ENCODE data around the gene CCDC86. TPM values are rescaled to one million over a fixed set of nuclear protein-coding genes. Genes with fewer than 3 reads are reported as not detected.
A peak's percentile ranks its signal among the peaks of the same experiment; 100 is the strongest.

Gene CCDC86
- total RNA-seq, 1 donor from 2014 or later, result 3.3 TPM

GRCh38 chr11:60895687-60896086, 53.8 kb downstream of the CCDC86 start:
- no peak overlapping the region for H3K27ac ChIP-seq
- no peaks in the 10 kb centered on the region for H3K79me2 ChIP-seq (ENCODE audit: low read depth)
- H3K4me2 ChIP-seq, result no peak overlapping the region
- no peaks in the 10 kb centered on the region for H4K20me1 ChIP-seq (ENCODE audit: low read depth)
- no peaks in the 10 kb centered on the region for H3K4me1 ChIP-seq
- no peak overlapping the region for H3K9ac ChIP-seq
- H3K4me1 Mint-ChIP-seq, result no peaks in the 10 kb centered on the region
- no peak overlapping the region for H3K4me3 Mint-ChIP-seq
- peaks cover 7% of the 10 kb centered on the region for H3F3A ChIP-seq (ENCODE audit: low read depth)
- H3K9me3 ChIP-seq (ENCODE audit: low read depth), result no peaks in the 10 kb centered on the region
- H3K27ac Mint-ChIP-seq, result no peak overlapping the region
- no peak for DNase-seq (ENCODE audit: low spot score)
- no peaks in the 10 kb centered on the region for H3K9me3 Mint-ChIP-seq
- H3K36me3 Mint-ChIP-seq, result peaks cover 27% of the 10 kb centered on the region
- no peak overlapping the region for H3K4me3 ChIP-seq
- H2AFZ ChIP-seq (replicated peaks), result no peak overlapping the region
- H3K27me3 Mint-ChIP-seq (ENCODE audit: insufficient read depth, low read depth), result peaks cover 4% of the 10 kb centered on the region
- no peaks in the 10 kb centered on the region for H3K27me3 ChIP-seq
- no peak for TF ChIP-seq CTCF (IDR thresholded peaks at IDR 0.05)
- no peak for TF ChIP-seq EZH2 (IDR thresholded peaks at IDR 0.05)
- TF ChIP-seq EZH2phosphoT487 (IDR thresholded peaks at IDR 0.05), result no peak
- peaks cover 23% of the 10 kb centered on the region for H3K36me3 ChIP-seq

GRCh38 chr11:60897496-60897895, 55.6 kb downstream of the CCDC86 start:
- Histone ChIP-seq H2AFZ (replicated peaks) (no peak overlapping the region), H3F3A (ENCODE audit: low read depth) (peaks cover 7% of the 10 kb centered on the region), H3K4me2 (no peak overlapping the region), H3K4me3 (no peak overlapping the region), H3K27me3 (no peaks in the 10 kb centered on the region), H4K20me1 (ENCODE audit: low read depth) (no peaks in the 10 kb centered on the region), H3K27ac (no peak overlapping the region), H3K9ac (no peak overlapping the region), H3K4me1 (no peaks in the 10 kb centered on the region), H3K9me3 (ENCODE audit: low read depth) (no peaks in the 10 kb centered on the region), H3K36me3 (peaks cover 23% of the 10 kb centered on the region), H3K79me2 (ENCODE audit: low read depth) (peaks cover 2% of the 10 kb centered on the region)
- Mint-ChIP-seq H3K4me1 (no peaks in the 10 kb centered on the region), H3K36me3 (peaks cover 28% of the 10 kb centered on the region), H3K9me3 (no peaks in the 10 kb centered on the region), H3K4me3 (no peak overlapping the region), H3K27ac (no peak overlapping the region), H3K27me3 (ENCODE audit: insufficient read depth, low read depth) (peaks cover 4% of the 10 kb centered on the region)
- DNase-seq (ENCODE audit: low spot score), result no peak
- TF ChIP-seq EZH2 (IDR thresholded peaks at IDR 0.05), result no peak
- no peak for TF ChIP-seq EZH2phosphoT487 (IDR thresholded peaks at IDR 0.05)
- no peak for TF ChIP-seq CTCF (IDR thresholded peaks at IDR 0.05)

GRCh38 chr11:60899046-60899936, 57.4 kb downstream of the CCDC86 start:
- Histone ChIP-seq H3K4me1 (no peaks in the 10 kb centered on the region), H3K9me3 (ENCODE audit: low read depth) (no peaks in the 10 kb centered on the region), H2AFZ (replicated peaks) (no peak overlapping the region), H3K27ac (no peak overlapping the region), H3F3A (ENCODE audit: low read depth) (peaks cover 7% of the 10 kb centered on the region), H3K4me3 (no peak overlapping the region), H3K9ac (no peak overlapping the region), H3K36me3 (peaks cover 23% of the 10 kb centered on the region), H3K27me3 (no peaks in the 10 kb centered on the region), H3K79me2 (ENCODE audit: low read depth) (peaks cover 20% of the 10 kb centered on the region), H4K20me1 (ENCODE audit: low read depth) (peaks cover 15% of the 10 kb centered on the region), H3K4me2 (no peak overlapping the region)
- no peak overlapping the region for H3K27ac Mint-ChIP-seq
- no peak overlapping the region for H3K4me3 Mint-ChIP-seq
- peak; percentile 50 for DNase-seq (ENCODE audit: low spot score)
- H3K9me3 Mint-ChIP-seq, result no peaks in the 10 kb centered on the region
- peaks cover 30% of the 10 kb centered on the region for H3K36me3 Mint-ChIP-seq
- no peak for TF ChIP-seq EZH2phosphoT487 (IDR thresholded peaks at IDR 0.05)
- peak; percentile 94 for TF ChIP-seq CTCF (IDR thresholded peaks at IDR 0.05)
- TF ChIP-seq EZH2 (IDR thresholded peaks at IDR 0.05), result no peak
- peaks cover 7% of the 10 kb centered on the region for H3K27me3 Mint-ChIP-seq (ENCODE audit: insufficient read depth, low read depth)
- peaks cover 8% of the 10 kb centered on the region for H3K4me1 Mint-ChIP-seq
